Glomerular endothelial cell (primary cell): Measurements from ENCODE around the gene AGMAT. TPM values are rescaled to one million over a fixed set of nuclear protein-coding genes. Genes with fewer than 3 reads are reported as not detected.

Experiments used
- DNase-seq: peaks from one replicate; pipeline ENCODE4 v3.0.0-alpha.2; 2011; ENCODE audit warnings: low read depth, low spot score; ENCODE audit errors: extremely low read depth
- total RNA-seq: library from RNA; depleted of rRNA; stranded (reverse); fragments of >200 nt; gene quantifications from 2 replicates; pipeline ENCODE4 v1.2.3, GENCODE V29; 2015

AGMAT gene
- 0.35 and 0.63 TPM in 2 replicates for total RNA-seq

GRCh38 chr1:15584489-15585363 lies at the start of gene AGMAT:
Gene AGMAT, minus strand, starts transcription at chr1:15585051. Its CDS starts 84 bp downstream, at chr1:15584967.
- no peak for DNase-seq

GRCh38 chr1:15633756-15634420 lies 49.0 kb upstream of the AGMAT start:
- no peak for DNase-seq

GRCh38 chr1:15628003-15628402 lies 43.2 kb upstream of the AGMAT start:
- no peak for DNase-seq

- no peak for DNase-seq
Observed at GRCh38 chr1:15627343-15627988, 42.6 kb upstream of the AGMAT start.

DNA sequence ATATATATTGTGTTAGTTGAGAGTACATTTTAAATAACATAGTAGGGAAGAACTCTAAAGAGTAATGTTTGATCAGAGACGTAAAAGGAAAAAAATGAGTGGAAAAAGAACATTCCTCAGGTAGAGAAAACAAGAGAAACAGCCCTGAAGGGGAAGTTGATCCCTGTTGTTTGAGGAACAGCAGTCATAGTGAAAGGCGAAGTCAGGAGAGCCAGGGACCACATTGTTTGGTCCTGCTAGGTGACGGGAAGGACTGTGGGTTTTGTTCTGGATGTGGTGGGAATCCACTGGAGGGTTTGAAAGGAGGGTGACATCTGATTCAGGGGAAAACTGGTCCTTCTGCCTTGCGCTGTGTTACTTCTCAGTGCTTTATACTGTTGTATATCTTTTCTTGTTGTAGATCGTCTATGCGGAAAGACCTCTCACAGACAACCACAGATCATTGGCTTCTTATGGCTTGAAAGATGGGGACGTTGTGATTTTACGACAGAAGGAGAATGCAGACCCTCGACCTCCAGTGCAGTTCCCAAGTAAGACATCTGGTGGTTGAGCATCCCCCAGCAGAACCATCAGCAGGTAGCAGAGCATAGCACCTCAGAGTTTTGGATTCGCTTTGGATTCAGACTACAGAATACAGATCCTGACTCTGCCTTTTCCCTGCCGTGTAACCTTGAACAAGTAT lies 41.6 kb upstream of the AGMAT start:
- no peak for DNase-seq

- no peak for DNase-seq
Observed at GRCh38 chr1:15625056-15625917, 40.4 kb upstream of the AGMAT start.

GRCh38 chr1:15624133-15624714 lies 39.4 kb upstream of the AGMAT start:
- no peak for DNase-seq

- no peak for DNase-seq
Observed at GRCh38 chr1:15623435-15623834, 38.6 kb upstream of the AGMAT start.

DNA sequence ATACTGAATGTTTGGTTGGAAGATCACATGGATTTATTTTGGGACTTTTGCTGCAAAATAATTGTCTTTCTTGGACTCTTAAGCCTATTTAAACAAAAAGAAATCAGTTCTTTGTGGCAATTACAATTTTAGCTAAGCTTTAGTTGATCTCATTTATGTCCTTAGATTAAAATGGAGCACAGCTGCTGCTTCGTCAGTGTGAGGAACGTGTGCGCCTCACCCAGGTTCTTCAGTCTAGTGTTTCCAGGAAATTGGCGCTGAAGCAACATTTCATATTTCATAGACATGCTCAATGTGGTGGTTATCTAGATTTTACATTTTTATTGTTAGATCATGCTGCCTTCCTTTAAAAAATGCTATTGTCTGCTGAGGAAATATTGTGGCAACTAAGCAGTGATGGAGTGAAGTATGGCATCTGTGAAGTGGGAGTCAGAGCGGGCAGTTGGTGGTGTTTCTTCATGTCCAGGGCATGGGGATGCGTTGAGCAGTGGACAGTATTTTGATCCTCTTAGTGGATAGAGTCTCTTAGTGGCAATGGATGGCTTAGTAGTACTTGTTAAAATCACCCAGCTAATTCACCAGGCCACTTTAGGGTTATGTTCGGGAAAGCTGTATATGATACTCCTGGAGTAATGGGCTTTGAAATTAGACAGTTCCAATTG lies 38.0 kb upstream of the AGMAT start:
- DNase-seq: no peak

DNA sequence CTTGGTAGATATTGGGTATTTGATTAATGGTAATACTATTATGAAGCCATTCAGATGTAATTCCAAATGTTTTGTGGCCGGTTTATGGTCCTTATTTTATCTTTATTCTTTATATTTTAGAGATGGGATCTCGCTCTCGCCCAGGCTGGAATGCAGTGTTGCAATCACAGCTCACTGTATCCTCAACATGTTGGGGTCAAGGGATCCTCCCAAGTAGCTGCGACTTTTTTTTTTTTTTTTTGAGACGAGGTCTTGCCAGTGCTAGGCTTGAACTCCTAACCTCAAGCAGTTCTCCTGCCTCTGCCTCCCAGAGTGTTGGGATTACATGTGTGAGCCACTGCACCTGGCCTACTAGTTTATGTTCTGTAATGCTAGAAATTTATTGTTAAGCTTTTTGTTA lies 37.1 kb upstream of the AGMAT start:
- DNase-seq: no peak

DNA sequence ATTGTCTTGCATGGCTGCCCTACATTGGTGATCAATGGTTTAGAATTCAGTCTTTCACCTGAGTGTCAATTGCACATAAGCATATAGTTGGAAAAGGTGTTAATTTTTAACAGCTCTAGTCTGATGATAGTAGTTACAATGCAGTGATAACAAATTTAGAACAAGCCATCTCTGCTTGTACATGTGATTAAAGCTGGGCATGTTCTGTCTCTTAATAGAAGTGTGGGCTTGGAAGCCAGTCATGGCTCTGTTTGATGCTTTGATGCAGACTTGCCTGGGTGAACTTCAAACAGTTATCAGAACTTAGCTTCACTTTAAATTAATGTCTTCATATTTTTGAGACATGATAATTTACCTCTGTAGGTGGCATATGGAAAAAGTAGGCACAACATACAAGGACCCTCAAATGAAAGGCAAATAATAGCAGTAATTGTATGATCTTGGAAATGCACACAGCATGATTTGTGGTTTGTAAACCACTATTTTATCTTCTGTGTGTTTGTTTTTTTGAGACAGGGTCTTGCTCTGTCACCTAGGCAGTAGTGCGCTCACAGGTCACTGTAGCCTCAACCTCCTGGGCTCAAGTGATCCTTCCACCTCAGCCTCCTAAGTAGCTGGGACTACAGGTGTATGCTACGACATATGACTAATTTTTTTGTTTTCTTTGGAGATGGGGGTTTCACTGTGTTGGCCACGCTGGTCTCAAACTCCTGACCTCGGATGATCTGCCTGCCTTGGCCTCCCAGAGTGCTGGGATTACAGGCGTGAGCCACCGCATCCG lies 36.2 kb upstream of the AGMAT start:
- DNase-seq: no peak

- DNase-seq: no peak
Observed at GRCh38 chr1:15620155-15620545, 35.3 kb upstream of the AGMAT start.

- DNase-seq: no peak
Observed at GRCh38 chr1:15618655-15619525, 34.0 kb upstream of the AGMAT start.

GRCh38 chr1:15618077-15618654 lies 33.3 kb upstream of the AGMAT start:
- no peak for DNase-seq

DNA sequence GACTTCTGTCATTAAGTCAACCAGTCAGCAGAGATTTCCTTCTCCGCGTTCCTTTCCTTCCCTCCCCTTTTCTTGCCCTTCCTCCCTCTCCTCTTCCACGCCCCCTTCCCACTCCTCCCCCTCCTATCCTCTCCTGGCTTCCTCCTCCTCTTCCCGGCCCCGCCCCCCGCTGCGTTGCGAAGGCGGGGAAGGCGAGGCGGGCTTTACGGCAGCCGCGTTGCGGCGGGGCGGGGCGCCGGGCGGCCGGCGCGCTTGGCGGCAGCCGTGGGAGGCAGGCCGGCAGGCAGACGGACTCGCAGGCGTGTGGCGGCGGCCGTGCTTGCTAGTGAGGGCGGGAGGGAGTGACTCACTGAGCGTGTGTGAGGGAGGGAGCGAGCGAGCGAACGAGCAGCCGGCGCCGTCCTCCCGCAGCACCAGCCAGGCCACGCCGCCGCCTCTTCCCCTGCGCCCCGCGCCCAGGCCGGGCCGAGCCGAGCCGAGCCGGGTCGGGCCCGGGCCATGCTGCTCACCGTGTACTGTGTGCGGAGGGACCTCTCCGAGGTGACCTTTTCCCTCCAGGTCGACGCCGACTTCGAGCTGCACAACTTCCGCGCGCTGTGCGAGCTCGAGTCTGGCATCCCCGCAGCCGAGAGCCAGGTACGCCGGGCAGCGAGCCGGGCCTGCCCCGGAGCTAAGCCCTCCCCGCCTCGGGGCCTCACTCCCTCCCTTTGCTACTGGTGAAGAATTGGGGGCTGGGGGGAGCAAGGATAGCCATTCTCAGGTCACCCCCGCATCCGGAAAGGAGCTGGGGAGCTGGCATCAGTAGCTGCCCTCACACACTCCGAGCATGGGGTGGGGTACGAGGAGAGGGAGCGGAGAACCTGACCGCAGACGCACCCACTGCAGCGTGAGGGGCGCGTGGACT lies 32.6 kb upstream of the AGMAT start, which contains the start of gene DDI2:
TSS of gene DDI2 (plus strand) at position 286 of the 904 bp plus-strand sequence. CDS start at position 499, 213 bp downstream.
- DNase-seq: peak; percentile 63
